ENCODE measurements around the gene PCDHGB3. TPM values are rescaled to one million over a fixed set of nuclear protein-coding genes. Genes with fewer than 3 reads are reported as not detected.
"Not testable (repeated sequence)": the region's sequence is repeated elsewhere in the genome, so short reads cannot be mapped to it uniquely, and the experiment has no call there.

PCDHGB3 gene
- total RNA-seq, 1 donor from 2014 or later: 2.2 TPM

DNA sequence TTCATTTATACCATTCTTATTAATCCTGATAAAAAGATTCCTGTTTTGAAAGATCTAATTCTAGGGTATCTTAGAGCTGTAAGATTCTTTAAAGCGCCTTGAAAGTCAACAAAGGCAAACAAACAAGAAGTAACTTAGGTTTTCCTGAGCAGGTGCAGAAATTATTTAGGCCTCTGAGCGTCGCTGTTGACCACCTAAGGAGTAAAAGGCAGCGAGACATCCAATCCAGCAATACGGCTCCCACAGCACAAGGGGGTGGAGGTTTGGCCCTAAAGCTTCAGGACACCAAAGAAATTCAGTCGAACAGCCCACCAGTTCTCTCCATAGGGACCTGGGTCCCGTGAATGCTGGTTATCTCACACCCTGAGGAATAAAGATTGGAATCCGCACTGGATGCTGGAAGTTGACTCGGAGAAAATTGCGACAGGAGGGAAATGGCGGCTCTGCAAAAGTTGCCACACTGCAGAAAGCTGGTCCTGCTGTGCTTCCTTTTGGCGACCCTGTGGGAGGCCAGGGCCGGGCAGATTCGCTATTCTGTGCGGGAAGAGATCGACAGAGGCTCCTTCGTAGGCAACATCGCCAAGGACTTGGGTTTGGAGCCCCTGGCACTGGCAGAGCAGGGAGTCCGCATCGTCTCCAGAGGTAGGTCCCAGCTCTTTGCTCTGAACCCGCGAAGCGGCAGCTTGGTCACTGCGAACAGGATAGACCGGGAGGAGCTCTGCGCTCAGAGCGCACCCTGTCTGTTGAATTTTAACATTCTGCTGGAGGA, 31.3 kb upstream of the PCDHGB3 start, which contains the start of gene PCDHGA2:
Gene PCDHGA2, plus strand, starts transcription at position 223 of the 769 bp plus-strand sequence.
- peaks cover 16% of the 10 kb centered on the region for H3K27me3 ChIP-seq (ENCODE audit: low read depth)
- no peaks in the 10 kb centered on the region for H3K4me1 ChIP-seq
- H3K9me3 ChIP-seq: peaks cover 56% of the 10 kb centered on the region
- intact Hi-C loops (cut with DNase I): no loop called here
- H3K27ac ChIP-seq: no peak within 1 kb of the TSS
- peak within 1 kb of the TSS; percentile 29 for H3K4me3 ChIP-seq
- H3K36me3 ChIP-seq: no peaks in the 10 kb centered on the region
- TF ChIP-seq, protein P1, sequence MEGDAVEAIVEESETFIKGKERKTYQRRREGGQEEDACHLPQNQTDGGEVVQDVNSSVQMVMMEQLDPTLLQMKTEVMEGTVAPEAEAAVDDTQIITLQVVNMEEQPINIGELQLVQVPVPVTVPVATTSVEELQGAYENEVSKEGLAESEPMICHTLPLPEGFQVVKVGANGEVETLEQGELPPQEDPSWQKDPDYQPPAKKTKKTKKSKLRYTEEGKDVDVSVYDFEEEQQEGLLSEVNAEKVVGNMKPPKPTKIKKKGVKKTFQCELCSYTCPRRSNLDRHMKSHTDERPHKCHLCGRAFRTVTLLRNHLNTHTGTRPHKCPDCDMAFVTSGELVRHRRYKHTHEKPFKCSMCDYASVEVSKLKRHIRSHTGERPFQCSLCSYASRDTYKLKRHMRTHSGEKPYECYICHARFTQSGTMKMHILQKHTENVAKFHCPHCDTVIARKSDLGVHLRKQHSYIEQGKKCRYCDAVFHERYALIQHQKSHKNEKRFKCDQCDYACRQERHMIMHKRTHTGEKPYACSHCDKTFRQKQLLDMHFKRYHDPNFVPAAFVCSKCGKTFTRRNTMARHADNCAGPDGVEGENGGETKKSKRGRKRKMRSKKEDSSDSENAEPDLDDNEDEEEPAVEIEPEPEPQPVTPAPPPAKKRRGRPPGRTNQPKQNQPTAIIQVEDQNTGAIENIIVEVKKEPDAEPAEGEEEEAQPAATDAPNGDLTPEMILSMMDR (IDR thresholded peaks at IDR 0.05): peak; percentile 29
- DNase-seq (no peak), ATAC-seq (no peak)

DNA sequence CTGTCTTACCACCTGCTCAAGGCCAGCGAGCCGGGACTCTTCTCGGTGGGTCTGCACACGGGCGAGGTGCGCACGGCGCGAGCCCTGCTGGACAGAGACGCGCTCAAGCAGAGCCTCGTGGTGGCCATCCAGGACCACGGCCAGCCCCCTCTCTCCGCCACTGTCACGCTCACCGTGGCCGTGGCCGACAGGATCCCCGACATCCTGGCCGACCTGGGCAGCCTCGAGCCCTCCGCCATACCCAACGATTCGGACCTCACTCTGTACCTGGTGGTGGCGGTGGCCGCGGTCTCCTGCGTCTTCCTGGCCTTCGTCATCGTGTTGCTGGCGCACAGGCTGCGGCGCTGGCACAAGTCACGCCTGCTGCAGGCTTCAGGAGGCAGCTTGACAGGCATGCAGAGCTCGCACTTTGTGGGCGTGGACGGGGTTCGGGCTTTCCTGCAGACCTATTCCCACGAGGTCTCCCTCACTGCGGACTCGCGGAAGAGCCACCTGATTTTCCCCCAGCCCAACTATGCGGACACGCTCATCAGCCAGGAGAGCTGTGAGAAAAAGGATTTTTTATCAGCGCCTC, 29.2 kb upstream of the PCDHGB3 start:
- peaks cover 68% of the 10 kb centered on the region for H3K9me3 ChIP-seq
- H3K27me3 ChIP-seq (ENCODE audit: low read depth); H3K27ac ChIP-seq; ATAC-seq; intact Hi-C loops (cut with DNase I); H3K4me1 ChIP-seq; DNase-seq; H3K36me3 ChIP-seq; H3K4me3 ChIP-seq: not testable (repeated sequence)

DNA sequence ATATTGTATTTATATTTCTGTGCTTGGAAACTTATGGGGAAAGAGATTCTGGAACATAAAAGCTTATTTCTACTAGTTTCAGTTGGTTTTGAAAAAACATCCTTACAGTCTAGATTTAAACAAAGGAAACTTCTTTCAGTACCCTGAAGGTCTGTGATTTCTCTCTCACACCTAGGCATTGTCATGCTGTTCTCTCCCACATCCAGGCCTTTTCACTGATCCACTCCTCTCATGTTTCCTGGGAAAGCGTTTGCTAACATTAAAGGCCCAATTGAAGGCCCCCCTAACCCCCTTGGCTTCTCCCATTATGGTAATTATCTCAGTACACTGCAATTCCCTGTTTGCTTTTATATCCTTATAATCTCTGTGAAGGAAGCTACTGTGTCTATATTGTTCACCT, 27.3 kb upstream of the PCDHGB3 start:
- intact Hi-C loops (cut with DNase I): no loop called here
- Histone ChIP-seq H3K27ac (no peak overlapping the region), H3K36me3 (no peaks in the 10 kb centered on the region), H3K4me3 (no peak overlapping the region), H3K4me1 (no peaks in the 10 kb centered on the region), H3K9me3 (peaks cover 64% of the 10 kb centered on the region), H3K27me3 (ENCODE audit: low read depth) (peaks cover 3% of the 10 kb centered on the region)
- DNase-seq (no peak), ATAC-seq (no peak)
- TF ChIP-seq, protein P1 (IDR thresholded peaks at IDR 0.05): no peak

- peak within 1 kb of the TSS; percentile 22 for H3K4me3 ChIP-seq
These were observed 26.6 kb upstream of the PCDHGB3 start, which contains the start of gene PCDHGA3 for GRCh38 chr5:141343242-141343952. Gene PCDHGA3, plus strand, starts transcription at chr5:141343829. Its CDS starts 205 bp downstream, at chr5:141344034.

GRCh38 chr5:141343953-141344463, 26.0 kb upstream of the PCDHGB3 start:
- intact Hi-C loops (cut with DNase I): no loop called here
- DNase-seq (no peak), ATAC-seq (no peak)
- Histone ChIP-seq H3K27me3 (ENCODE audit: low read depth) (peaks cover 6% of the 10 kb centered on the region), H3K9me3 (peaks cover 59% of the 10 kb centered on the region), H3K4me1 (no peaks in the 10 kb centered on the region), H3K36me3 (no peaks in the 10 kb centered on the region), H3K4me3 (peak overlapping the region; percentile 22), H3K27ac (no peak overlapping the region)
- TF ChIP-seq, protein P1 (IDR thresholded peaks at IDR 0.05): no peak

More at GRCh38 chr5:141343242-141343952, 26.6 kb upstream of the PCDHGB3 start, which contains the start of gene PCDHGA3:
- intact Hi-C loops (cut with DNase I): no loop called here
- Histone ChIP-seq H3K27me3 (ENCODE audit: low read depth) (no peaks in the 10 kb centered on the region), H3K4me1 (no peaks in the 10 kb centered on the region), H3K36me3 (no peaks in the 10 kb centered on the region), H3K9me3 (peaks cover 59% of the 10 kb centered on the region), H3K27ac (no peak within 1 kb of the TSS)
- DNase-seq: no peak
- ATAC-seq: no peak
- TF ChIP-seq, protein P1 (IDR thresholded peaks at IDR 0.05): peak; percentile 22
